Suprapubic skin (tissue), 4 donors: ENCODE data around the gene AKAP13.

ENCODE experiments used
- EP300 ChIP-seq: sonication (generic); formaldehyde crosslinking; IDR thresholded peaks from one replicate; pipeline ENCODE4 v1.6.1; 2017; ENCODE audit warnings: antibody characterized with exemption
- POLR2A ChIP-seq, 2 donors: fragments of 450-650 bp; IDR thresholded peaks; one replicate each; pipeline ENCODE4 v1.6.1; 2017; ENCODE audit warnings: antibody characterized with exemption in 2 of 2, mild to moderate bottlenecking in 2 of 2, moderate library complexity in 2 of 2
- POLR2AphosphoS5 ChIP-seq, 3 donors: sonication (generic); formaldehyde crosslinking; IDR thresholded peaks; one replicate each; pipeline ENCODE4 v1.6.1; 2017; ENCODE audit warnings: antibody characterized with exemption in 3 of 3
- TF ChIP-seq, protein P1 (sequence below), 2 donors: fragments of 200-600 bp in 1 of 2; fragments of 450-650 bp in 1 of 2; sonication (generic) in 1 of 2; IDR thresholded peaks; one replicate each; pipeline ENCODE4 v1.5.1; 2016 to 2019; ENCODE audit warnings: antibody characterized with exemption in 2 of 2, mild to moderate bottlenecking in 1 of 2, moderate library complexity in 1 of 2

DNA sequence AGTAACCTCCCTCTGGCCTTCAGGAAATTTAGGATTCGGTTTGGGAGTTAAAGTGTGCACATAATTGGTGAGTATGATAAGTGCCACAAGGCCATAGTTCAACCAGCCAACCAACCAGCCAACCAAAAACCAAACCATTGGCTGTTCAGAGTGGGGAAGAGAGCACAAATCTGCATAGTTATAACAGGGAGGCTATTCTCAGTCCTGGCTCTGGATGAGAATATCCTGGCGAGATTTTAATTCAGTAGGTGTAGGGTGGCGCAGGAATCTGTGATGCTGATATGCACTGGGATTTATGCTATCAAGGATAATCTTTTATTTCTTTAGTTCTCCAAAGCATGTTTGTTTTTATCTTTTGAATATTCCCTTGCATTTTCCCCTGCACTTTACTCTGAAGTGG, 49.1 kb downstream of the AKAP13 start:
- TF ChIP-seq, protein P1, sequence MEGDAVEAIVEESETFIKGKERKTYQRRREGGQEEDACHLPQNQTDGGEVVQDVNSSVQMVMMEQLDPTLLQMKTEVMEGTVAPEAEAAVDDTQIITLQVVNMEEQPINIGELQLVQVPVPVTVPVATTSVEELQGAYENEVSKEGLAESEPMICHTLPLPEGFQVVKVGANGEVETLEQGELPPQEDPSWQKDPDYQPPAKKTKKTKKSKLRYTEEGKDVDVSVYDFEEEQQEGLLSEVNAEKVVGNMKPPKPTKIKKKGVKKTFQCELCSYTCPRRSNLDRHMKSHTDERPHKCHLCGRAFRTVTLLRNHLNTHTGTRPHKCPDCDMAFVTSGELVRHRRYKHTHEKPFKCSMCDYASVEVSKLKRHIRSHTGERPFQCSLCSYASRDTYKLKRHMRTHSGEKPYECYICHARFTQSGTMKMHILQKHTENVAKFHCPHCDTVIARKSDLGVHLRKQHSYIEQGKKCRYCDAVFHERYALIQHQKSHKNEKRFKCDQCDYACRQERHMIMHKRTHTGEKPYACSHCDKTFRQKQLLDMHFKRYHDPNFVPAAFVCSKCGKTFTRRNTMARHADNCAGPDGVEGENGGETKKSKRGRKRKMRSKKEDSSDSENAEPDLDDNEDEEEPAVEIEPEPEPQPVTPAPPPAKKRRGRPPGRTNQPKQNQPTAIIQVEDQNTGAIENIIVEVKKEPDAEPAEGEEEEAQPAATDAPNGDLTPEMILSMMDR (IDR thresholded peaks at IDR 0.05), result no peak
- TF ChIP-seq POLR2AphosphoS5 (IDR thresholded peaks at IDR 0.05) (no peak), POLR2A (IDR thresholded peaks at IDR 0.05) (no peak), EP300 (no peak)
